Chondrocyte (in vitro differentiated cells): ENCODE results near the gene ZDHHC14. TPM values are rescaled to one million over a fixed set of nuclear protein-coding genes. Genes with fewer than 3 reads are reported as not detected.

ENCODE experiments used
- DNase-seq: peaks from one replicate; pipeline ENCODE4 v3.0.0; 2021; ENCODE audit warnings: mixed read lengths, low spot score
- H3K27ac Mint-ChIP-seq: one replicate; pipeline ENCODE4 v1.8.0; 2021; ENCODE audit warnings: mild to moderate bottlenecking, moderate library complexity, mixed read lengths; ENCODE audit not compliant: unreplicated experiment
- H3K27me3 Mint-ChIP-seq: 2 replicates; pipeline ENCODE4 v1.8.0; 2021; ENCODE audit warnings: low read depth, mixed read lengths
- H3K36me3 Mint-ChIP-seq: 2 replicates; pipeline ENCODE4 v1.8.0; 2021; ENCODE audit warnings: low read depth, mixed read lengths
- H3K4me1 Mint-ChIP-seq: 2 replicates; pipeline ENCODE4 v1.8.0; 2021; ENCODE audit warnings: low read depth, mild to moderate bottlenecking, mixed read lengths
- H3K4me3 Mint-ChIP-seq: one replicate; pipeline ENCODE4 v1.8.0; 2021; ENCODE audit warnings: mild to moderate bottlenecking, moderate library complexity, mixed read lengths; ENCODE audit not compliant: unreplicated experiment
- H3K9me3 Mint-ChIP-seq: 2 replicates; pipeline ENCODE4 v1.8.0; 2021; ENCODE audit warnings: low read depth, mixed read lengths
- total RNA-seq: library from RNA; stranded (reverse); gene quantifications from 3 replicates; pipeline ENCODE4 v1.2.1, GENCODE V29; 2021
- TF ChIP-seq, protein P1 (sequence below): fragments of 200-600 bp; sonication (generic); IDR thresholded peaks from 2 replicates; pipeline ENCODE4 v1.5.0; 2021; ENCODE audit warnings: antibody characterized with exemption, mild to moderate bottlenecking, moderate library complexity

The ZDHHC14 gene
- total RNA-seq, 1 donor from 2014 or later = 8.4 TPM

DNA sequence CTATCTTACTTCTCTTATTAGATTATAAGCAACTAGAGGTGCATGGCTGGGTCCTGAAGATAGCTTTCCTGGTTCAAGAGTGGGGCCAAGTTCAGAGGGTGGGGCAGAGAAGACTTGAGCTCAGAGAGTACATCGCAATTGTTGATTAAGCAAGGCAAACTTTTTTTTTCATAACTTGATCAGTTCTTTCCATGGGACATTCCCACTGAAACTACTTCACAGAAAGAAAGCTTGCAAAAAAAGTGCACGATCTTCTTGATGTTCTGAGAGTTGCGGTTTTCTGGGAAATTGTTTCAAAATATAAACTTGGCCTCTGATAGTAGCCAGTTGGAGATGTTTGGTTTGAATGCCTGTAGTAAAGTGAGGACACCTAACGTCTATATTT lies 100.9 kb downstream of the ZDHHC14 start:
- TF ChIP-seq, protein P1, sequence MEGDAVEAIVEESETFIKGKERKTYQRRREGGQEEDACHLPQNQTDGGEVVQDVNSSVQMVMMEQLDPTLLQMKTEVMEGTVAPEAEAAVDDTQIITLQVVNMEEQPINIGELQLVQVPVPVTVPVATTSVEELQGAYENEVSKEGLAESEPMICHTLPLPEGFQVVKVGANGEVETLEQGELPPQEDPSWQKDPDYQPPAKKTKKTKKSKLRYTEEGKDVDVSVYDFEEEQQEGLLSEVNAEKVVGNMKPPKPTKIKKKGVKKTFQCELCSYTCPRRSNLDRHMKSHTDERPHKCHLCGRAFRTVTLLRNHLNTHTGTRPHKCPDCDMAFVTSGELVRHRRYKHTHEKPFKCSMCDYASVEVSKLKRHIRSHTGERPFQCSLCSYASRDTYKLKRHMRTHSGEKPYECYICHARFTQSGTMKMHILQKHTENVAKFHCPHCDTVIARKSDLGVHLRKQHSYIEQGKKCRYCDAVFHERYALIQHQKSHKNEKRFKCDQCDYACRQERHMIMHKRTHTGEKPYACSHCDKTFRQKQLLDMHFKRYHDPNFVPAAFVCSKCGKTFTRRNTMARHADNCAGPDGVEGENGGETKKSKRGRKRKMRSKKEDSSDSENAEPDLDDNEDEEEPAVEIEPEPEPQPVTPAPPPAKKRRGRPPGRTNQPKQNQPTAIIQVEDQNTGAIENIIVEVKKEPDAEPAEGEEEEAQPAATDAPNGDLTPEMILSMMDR = no peak

DNA sequence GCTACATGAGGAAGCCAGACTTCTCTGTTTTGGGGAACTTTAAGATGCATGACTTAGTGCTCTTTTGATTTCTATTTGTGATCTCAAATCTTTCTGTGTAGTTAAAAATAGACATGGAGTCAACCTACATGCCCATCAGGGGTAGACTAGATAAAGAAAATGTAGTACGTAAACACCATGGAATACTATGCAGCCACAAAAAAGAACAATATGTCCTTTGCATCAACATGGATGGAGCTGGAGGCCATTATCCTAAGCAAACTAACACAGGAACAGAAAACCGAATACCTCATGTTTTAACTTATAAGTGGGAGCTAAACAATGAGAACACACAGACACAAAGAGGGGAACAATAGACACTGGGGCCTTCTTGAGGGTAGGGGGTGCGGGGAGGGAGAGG lies 102.8 kb downstream of the ZDHHC14 start:
- Mint-ChIP-seq H3K4me3 (no peak overlapping the region), H3K36me3 (no peaks in the 10 kb centered on the region), H3K9me3 (peaks cover 3% of the 10 kb centered on the region), H3K27me3 (no peaks in the 10 kb centered on the region), H3K4me1 (peaks cover 11% of the 10 kb centered on the region), H3K27ac (no peak overlapping the region)
- TF ChIP-seq, protein P1 = no peak
- no peak for DNase-seq

More for the DNA sequence above, 100.9 kb downstream of the ZDHHC14 start:
- DNase-seq = no peak
- Mint-ChIP-seq H3K9me3 (peaks cover 3% of the 10 kb centered on the region), H3K4me1 (peaks cover 11% of the 10 kb centered on the region), H3K4me3 (no peak overlapping the region), H3K36me3 (no peaks in the 10 kb centered on the region), H3K27me3 (no peaks in the 10 kb centered on the region), H3K27ac (no peak overlapping the region)

DNA sequence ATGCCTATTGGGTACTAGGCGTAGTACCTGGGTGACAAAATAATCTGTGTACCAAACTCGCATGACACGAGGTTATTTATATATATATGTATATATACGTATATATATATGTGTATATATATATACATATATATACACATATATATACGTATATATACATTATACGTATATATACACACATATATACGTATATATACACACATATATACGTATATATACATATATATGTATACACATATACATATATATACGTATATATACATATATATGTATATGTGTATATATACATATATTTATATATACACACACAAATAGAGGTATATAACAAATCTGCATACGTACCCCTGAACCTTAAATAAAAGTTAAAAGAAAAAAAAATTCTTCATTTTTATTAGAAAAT lies 103.2 kb downstream of the ZDHHC14 start:
- H3K27me3 Mint-ChIP-seq = no peaks in the 10 kb centered on the region
- TF ChIP-seq, protein P1 = no peak
- no peak for DNase-seq
- peaks cover 11% of the 10 kb centered on the region for H3K4me1 Mint-ChIP-seq
- H3K36me3 Mint-ChIP-seq = no peaks in the 10 kb centered on the region
- H3K27ac Mint-ChIP-seq = no peak overlapping the region
- H3K4me3 Mint-ChIP-seq = no peak overlapping the region
- H3K9me3 Mint-ChIP-seq = peaks cover 3% of the 10 kb centered on the region

DNA sequence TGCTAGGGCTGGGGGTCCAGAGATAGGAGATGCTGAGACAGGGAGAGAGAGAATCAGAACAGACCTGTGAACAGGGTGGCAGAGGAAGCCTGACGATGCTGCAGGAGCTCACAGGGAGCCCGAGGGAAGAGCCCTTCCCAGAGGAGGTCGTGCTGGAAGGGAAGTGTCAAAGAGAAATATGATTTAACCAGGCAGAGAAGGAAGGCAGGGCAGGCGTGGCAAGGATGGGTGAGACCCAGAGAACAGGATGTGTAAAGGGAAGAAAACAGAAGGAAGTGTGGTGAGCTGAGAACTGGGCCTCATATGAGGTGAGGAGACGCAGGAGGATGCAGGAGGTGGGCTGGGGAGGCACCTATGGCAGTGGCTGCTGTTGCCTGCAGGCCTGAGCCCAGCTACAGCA lies 105.6 kb downstream of the ZDHHC14 start:
- Mint-ChIP-seq H3K27me3 (peaks cover 4% of the 10 kb centered on the region), H3K27ac (no peak overlapping the region), H3K9me3 (peaks cover 3% of the 10 kb centered on the region), H3K36me3 (peaks cover 2% of the 10 kb centered on the region), H3K4me3 (no peak overlapping the region), H3K4me1 (peaks cover 11% of the 10 kb centered on the region)
- DNase-seq = no peak
- TF ChIP-seq, protein P1 = no peak

DNA sequence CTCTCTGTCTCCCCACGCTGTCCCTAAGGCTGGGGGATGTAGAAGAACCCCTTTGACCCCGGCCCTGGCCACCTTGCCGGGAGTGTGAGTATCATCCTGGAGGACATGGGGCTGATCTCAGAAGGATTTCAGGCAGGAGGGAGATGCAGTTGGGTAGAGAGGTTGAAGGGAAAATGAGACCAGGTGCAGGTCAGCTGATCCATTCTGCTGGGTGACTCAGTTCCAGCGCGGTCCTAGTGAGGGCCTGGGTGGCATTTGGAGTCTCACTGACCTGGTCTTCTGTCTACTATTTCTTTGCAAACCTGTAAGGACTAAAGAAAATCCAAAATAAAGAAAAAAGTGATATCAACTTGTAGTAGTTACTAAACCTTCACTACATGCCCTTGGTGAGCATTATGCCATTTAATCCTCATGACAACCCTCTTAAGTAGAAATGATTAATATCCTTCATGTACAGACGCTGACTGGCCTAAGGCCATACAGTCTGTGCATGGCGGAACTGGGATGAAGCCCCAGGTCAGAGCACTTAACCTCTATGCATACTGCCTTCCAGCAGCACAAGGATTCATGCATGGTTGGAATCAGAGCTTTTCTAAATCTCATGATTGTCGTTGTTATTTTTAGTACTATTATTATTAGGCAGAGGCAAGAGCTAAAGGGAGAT lies 106.3 kb downstream of the ZDHHC14 start:
- TF ChIP-seq, protein P1 = no peak
- DNase-seq = no peak
- H3K4me3 Mint-ChIP-seq = no peak overlapping the region
- peaks cover 3% of the 10 kb centered on the region for H3K9me3 Mint-ChIP-seq
- H3K36me3 Mint-ChIP-seq = peaks cover 2% of the 10 kb centered on the region
- peaks cover 11% of the 10 kb centered on the region for H3K4me1 Mint-ChIP-seq
- peaks cover 4% of the 10 kb centered on the region for H3K27me3 Mint-ChIP-seq
- no peak overlapping the region for H3K27ac Mint-ChIP-seq
